Ishikawa (cell line): ENCODE data around the gene PRCC.

ENCODE experiments used
- CEBPB ChIP-seq: IDR thresholded peaks from 2 replicates; pipeline ENCODE4 v1.6.1; 2012
- EP300 ChIP-seq: IDR thresholded peaks from 2 replicates; pipeline ENCODE4 v1.6.1; 2012; ENCODE audit warnings: borderline replicate concordance
- FOXM1 ChIP-seq: IDR thresholded peaks from 2 replicates; pipeline ENCODE4 v1.6.1; 2012; ENCODE audit warnings: low read depth, borderline replicate concordance
- RAD21 ChIP-seq: IDR thresholded peaks from 2 replicates; pipeline ENCODE4 v1.6.1; 2012; ENCODE audit warnings: low read depth
- TAF1 ChIP-seq: IDR thresholded peaks from 2 replicates; pipeline ENCODE4 v1.6.1; 2012; ENCODE audit warnings: low read depth, mild to moderate bottlenecking
- TCF12 ChIP-seq: IDR thresholded peaks from 2 replicates; pipeline ENCODE4 v1.6.1; 2012; ENCODE audit warnings: low read depth
- TEAD4 ChIP-seq: IDR thresholded peaks from 2 replicates; pipeline ENCODE4 v1.6.1; 2012
- YY1 ChIP-seq: IDR thresholded peaks from 2 replicates; pipeline ENCODE4 v1.6.1; 2012; ENCODE audit warnings: low read depth
- ZBTB7A ChIP-seq: IDR thresholded peaks from 2 replicates; pipeline ENCODE4 v1.6.1; 2012; ENCODE audit warnings: low read depth
- TF ChIP-seq, protein P1 (sequence below): IDR thresholded peaks from 2 replicates; pipeline ENCODE4 v1.6.1; 2012
- TF ChIP-seq, protein P2 (sequence below): IDR thresholded peaks from 2 replicates; pipeline ENCODE4 v1.6.1; 2012; ENCODE audit warnings: low read depth, mild to moderate bottlenecking

DNA sequence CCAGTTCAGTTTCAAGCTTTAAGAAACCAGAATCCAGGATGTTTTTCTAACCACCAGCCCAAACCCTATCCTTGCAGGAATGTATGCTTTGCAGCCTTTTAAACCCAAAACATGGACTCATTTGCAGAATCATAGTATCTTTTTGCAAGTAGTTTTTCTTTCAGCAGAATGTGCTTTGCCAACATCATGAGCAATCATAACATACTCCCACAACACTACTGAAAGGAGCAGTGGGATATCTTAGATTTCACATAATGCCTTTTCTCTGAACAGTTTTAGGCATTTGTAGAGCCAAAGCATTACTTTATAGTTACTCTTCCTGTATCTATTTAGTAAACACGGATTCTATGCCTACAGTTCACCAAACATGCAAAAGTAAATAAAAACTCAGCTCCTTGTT, 59.3 kb downstream of the PRCC start:
- TF ChIP-seq, protein P1, sequence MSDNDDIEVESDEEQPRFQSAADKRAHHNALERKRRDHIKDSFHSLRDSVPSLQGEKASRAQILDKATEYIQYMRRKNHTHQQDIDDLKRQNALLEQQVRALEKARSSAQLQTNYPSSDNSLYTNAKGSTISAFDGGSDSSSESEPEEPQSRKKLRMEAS, result no peak
- no peak for TF ChIP-seq EP300
- TF ChIP-seq CEBPB, result no peak
- TF ChIP-seq RAD21, result no peak
- TF ChIP-seq YY1, result no peak
- TF ChIP-seq, protein P2, sequence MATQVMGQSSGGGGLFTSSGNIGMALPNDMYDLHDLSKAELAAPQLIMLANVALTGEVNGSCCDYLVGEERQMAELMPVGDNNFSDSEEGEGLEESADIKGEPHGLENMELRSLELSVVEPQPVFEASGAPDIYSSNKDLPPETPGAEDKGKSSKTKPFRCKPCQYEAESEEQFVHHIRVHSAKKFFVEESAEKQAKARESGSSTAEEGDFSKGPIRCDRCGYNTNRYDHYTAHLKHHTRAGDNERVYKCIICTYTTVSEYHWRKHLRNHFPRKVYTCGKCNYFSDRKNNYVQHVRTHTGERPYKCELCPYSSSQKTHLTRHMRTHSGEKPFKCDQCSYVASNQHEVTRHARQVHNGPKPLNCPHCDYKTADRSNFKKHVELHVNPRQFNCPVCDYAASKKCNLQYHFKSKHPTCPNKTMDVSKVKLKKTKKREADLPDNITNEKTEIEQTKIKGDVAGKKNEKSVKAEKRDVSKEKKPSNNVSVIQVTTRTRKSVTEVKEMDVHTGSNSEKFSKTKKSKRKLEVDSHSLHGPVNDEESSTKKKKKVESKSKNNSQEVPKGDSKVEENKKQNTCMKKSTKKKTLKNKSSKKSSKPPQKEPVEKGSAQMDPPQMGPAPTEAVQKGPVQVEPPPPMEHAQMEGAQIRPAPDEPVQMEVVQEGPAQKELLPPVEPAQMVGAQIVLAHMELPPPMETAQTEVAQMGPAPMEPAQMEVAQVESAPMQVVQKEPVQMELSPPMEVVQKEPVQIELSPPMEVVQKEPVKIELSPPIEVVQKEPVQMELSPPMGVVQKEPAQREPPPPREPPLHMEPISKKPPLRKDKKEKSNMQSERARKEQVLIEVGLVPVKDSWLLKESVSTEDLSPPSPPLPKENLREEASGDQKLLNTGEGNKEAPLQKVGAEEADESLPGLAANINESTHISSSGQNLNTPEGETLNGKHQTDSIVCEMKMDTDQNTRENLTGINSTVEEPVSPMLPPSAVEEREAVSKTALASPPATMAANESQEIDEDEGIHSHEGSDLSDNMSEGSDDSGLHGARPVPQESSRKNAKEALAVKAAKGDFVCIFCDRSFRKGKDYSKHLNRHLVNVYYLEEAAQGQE, result no peak
- no peak for TF ChIP-seq FOXM1
- no peak for TF ChIP-seq TCF12
- no peak for TF ChIP-seq TAF1
- TF ChIP-seq ZBTB7A, result no peak
- no peak for TF ChIP-seq TEAD4
